ENCODE measurements around the gene MXI1. TPM values are rescaled to one million over a fixed set of nuclear protein-coding genes. Genes with fewer than 3 reads are reported as not detected.

The MXI1 gene
- total RNA-seq, 4 donors from 2014 or later: 37.1 to 58.0 (median 47.8) TPM

- Histone ChIP-seq H3K27ac (peak overlapping the region in 1 of 4 donors; percentile 7), H3K27me3 (no peaks in the 10 kb centered on the region), H3K4me3 (no peak overlapping the region), H3K9me3 (no peaks in the 10 kb centered on the region), H3K36me3 (no peaks in the 10 kb centered on the region), H3K4me1 (peaks cover 0 to 12% (median 0%) of the 10 kb centered on the region in 4 donors)
- TF ChIP-seq CTCF (IDR thresholded peaks at IDR 0.05) (no peak), POLR2A (IDR thresholded peaks at IDR 0.05) (no peak)
- peak in 1 of 3 donors; percentile 75 for DNase-seq
Observed at GRCh38 chr10:110273474-110273873, 66.1 kb downstream of the MXI1 start.

- Histone ChIP-seq H3K36me3 (no peaks in the 10 kb centered on the region), H3K27ac (no peak overlapping the region), H3K27me3 (no peaks in the 10 kb centered on the region), H3K9me3 (no peaks in the 10 kb centered on the region), H3K4me1 (peaks cover 0 to 12% (median 0%) of the 10 kb centered on the region in 4 donors), H3K4me3 (no peak overlapping the region)
- DNase-seq: no peak
- no peak for TF ChIP-seq CTCF (IDR thresholded peaks at IDR 0.05)
- no peak for TF ChIP-seq POLR2A (IDR thresholded peaks at IDR 0.05)
Observed at GRCh38 chr10:110274072-110274627, 66.7 kb downstream of the MXI1 start.

- no peak for TF ChIP-seq POLR2A (IDR thresholded peaks at IDR 0.05)
- no peak for TF ChIP-seq CTCF (IDR thresholded peaks at IDR 0.05)
- Histone ChIP-seq H3K9me3 (no peaks in the 10 kb centered on the region), H3K27ac (no peak overlapping the region), H3K27me3 (no peaks in the 10 kb centered on the region), H3K36me3 (peaks cover 0 to 1% (median 0%) of the 10 kb centered on the region in 3 donors), H3K4me1 (peaks cover 0 to 10% (median 0%) of the 10 kb centered on the region in 4 donors), H3K4me3 (no peak overlapping the region)
- DNase-seq: no peak
Observed at GRCh38 chr10:110274647-110275046, 67.2 kb downstream of the MXI1 start.

- Histone ChIP-seq H3K27ac (no peak overlapping the region), H3K4me1 (peaks cover 0 to 4% (median 0%) of the 10 kb centered on the region in 4 donors), H3K9me3 (no peaks in the 10 kb centered on the region), H3K27me3 (no peaks in the 10 kb centered on the region), H3K36me3 (peaks cover 0 to 7% (median 0%) of the 10 kb centered on the region in 3 donors), H3K4me3 (no peak overlapping the region)
- TF ChIP-seq CTCF (IDR thresholded peaks at IDR 0.05) (no peak), POLR2A (IDR thresholded peaks at IDR 0.05) (no peak)
- DNase-seq: no peak
Observed at GRCh38 chr10:110275128-110275729, 67.8 kb downstream of the MXI1 start.

DNA sequence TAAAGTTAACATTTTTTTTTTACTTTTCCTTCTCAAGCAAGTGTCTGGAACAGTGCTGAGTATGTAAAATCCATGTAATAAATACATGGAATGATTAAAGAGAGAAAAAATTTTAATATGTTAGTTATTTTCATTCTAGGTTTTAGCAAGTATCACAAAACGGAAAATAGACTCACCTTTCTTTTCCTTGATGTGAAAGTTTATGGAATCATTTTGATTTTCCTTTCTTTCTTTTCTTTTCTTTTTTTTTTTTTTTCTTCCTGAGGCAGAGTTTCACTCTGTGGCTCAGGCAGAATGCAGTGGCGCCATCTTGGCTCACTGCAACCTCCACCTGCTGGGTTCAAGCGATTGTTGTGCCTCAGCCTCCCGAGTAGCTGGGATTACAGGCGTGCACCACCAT is 69.2 kb downstream of the MXI1 start:
- H3K36me3 ChIP-seq: peaks cover 0 to 14% (median 0%) of the 10 kb centered on the region in 3 donors
- no peak overlapping the region for H3K4me3 ChIP-seq
- no peak for DNase-seq
- no peak overlapping the region for H3K27ac ChIP-seq
- TF ChIP-seq CTCF (IDR thresholded peaks at IDR 0.05) (no peak), POLR2A (IDR thresholded peaks at IDR 0.05) (no peak)
- peaks cover 0 to 4% (median 0%) of the 10 kb centered on the region in 4 donors for H3K4me1 ChIP-seq
- H3K9me3 ChIP-seq: no peaks in the 10 kb centered on the region
- H3K27me3 ChIP-seq: no peaks in the 10 kb centered on the region
